Dermis lymphatic vessel endothelial cell (primary cell): ENCODE measurements around the gene MFSD12. TPM values are rescaled to one million over a fixed set of nuclear protein-coding genes. Genes with fewer than 3 reads are reported as not detected.

ENCODE experiments used
- total RNA-seq: library from RNA; depleted of rRNA; stranded (reverse); fragments of >200 nt; gene quantifications from 2 replicates; pipeline ENCODE4 v1.2.1, GENCODE V29; 2014

The MFSD12 gene
- total RNA-seq, result 46.9 and 60.1 TPM in 2 replicates

DNA sequence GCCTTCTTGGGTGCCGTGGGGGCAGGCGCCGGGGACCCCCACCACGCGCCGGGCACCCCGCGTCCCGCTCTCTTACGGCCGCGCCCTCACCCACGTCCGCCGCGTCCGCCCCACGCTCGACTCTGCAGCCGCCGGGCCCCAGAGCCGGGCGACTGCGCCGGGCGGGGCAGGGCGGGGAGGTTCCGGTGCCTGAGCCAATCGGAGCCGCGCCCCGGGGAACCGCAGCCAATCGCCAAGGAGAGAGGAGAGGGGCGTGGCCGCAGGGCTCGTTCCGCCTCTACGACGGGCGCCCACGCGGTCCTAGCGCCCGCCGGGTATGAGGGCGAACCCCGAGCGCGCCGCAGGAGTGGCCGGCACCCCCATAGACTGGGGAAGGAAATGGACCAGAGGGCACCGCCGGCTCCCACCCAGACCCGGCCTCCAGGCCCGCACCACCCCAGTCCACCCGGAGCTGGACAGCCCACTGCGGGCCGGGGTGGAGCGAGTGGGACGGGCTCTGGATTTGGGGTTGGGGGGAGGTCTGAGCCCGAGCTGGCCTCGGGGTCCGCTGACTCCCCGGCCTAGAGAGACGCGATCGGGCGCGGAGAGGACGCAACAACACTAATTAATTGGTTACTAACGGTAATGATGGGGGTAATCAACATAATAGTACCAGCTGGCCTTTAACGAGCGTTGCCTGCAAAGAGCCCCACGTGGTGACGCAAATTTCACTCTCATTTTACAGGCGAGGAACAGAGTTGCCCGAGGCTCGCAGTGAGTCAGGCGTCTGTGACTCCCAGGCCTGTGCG, at the start of gene MFSD12:
Gene MFSD12 (minus strand): TSS at position 126 of the 788 bp plus-strand sequence. CDS start 183 bp downstream, outside the sequence.

DNA sequence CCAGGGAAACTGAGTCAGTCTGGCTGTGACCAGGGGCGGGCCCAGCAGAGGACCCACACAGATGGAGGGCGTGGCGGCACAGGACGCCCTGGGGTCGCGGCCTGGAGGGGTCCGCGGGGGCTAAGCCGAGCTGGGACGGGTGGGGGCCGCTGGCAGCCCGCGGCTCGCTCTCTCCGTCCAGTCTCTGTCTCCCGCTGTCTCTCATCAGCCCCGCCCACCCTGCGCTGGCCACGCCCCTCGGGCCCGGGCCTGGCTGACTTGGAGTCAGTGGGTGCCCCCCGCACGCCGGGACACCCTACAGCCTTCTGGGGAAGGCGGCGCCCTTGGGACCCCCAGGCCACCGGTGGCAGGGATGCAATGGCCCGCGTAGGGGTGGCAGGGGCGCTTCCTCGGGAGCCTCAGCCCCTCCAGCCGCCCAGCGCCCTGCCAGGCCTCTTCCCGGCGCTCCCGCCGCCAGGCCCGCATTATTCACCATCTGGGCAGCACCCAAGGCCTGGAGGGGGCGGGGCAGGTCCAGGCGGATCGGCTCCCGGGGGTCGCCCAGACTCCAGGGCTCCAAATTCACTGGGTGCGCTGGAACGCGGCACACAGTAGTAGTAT, 49.4 kb upstream of the MFSD12 start, which contains the start of gene TBXA2R:
Gene TBXA2R (minus strand): TSS at position 186 of the 600 bp plus-strand sequence. CDS start 6,241 bp downstream, outside the sequence.

DNA sequence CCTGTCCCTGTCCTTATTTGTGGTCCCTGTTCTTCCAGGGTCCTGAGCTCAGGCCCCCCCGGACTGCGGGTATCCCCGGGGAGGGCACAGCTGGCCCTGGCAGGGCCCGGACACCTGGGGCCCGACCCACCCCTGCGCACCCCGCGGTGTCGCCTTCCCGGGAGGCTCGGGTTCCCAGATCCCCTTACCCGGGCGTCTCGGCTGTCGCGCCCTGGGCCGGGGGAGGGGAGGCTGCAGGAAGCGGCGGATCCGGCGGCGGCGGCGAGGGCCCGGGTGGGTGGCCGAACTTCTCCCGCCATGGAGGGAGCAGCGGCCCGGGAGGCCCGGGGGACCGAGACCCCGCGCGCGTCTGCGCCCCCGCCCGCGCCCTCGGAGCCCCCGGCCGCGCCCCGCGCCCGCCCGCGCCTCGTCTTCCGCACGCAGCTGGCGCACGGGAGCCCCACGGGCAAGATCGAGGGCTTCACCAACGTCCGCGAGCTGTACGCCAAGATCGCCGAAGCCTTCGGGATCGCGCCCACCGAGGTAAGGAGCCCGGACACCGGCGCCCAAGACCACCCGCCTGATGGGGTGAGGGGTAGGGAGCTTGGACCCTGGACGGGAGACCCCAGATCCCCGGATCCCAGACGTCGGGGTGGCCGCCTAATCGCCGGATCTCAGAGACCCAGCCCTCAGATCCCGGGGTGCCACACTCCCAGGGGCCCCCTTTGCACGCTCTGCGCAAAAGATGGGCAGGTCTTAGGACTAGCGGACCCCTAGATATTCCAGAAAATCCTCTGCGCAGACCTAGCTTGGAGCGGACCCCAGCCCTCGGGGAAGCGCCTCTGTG, 28.1 kb upstream of the MFSD12 start, which contains the start of gene GIPC3:
Gene GIPC3 (plus strand): TSS at position 178 of the 826 bp plus-strand sequence. CDS start 120 bp downstream, at position 298.

DNA sequence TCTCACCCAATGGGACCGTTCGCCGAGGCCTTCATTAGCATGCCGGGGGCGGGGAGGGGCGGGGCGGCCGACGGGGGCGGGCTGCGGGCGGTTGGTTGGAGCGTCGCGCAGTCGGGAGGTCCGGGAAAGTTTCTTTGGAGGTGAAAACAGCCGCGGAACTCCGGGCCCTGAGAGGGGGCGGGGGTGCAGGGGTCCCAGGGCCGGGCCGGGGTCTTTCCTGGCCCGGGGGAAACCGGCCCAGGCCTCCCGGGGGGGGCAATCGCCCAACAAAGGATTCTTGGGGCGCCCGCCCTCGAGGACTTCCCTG, 15.4 kb upstream of the MFSD12 start, which contains the start of gene HMG20B:
Gene HMG20B (plus strand): TSS at position 90 of the 307 bp plus-strand sequence. CDS start 366 bp downstream, outside the sequence.

DNA sequence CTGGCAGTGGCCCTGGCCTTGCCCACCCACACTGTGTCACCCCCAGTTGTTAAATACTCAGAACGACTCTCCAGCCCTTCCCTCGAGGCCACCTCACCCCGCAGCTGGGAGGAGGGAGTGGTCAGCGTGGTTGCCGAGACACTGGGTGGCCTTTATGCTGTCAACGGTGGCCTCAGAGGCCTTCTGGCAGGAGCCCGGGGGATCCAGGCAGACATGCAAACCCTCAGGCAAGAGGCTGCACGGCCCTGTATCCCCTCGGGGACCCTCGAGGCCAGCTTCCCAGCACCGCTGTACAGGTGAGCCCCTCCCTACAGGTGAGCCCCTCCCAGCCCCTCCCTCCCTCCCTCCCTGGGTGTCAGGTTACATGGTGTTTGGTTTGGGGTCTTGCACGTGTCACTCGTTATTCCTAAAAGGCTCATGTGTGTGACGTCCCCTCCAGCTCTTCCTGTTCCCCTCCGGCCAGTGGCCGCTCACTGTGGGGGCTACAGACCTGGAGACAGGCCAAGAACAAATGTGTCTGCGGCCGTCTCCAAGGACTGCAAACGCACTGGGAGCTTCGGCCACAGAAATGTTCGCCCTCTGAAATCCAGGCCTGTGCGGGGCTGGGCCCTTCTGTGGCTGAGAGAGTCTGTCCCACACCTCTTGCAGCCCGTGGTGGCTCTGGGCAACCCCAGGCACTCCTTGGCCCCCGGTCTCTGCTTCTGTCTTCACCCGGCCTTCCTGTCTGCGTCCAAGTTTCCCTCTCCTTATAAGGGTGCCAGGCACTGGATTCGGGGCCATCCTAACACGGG, 18.2 kb downstream of the MFSD12 start, which contains the start of gene TEKTIP1:
Gene TEKTIP1 (plus strand): TSS at position 210 of the 791 bp plus-strand sequence. CDS start 4 bp downstream, at position 214.

DNA sequence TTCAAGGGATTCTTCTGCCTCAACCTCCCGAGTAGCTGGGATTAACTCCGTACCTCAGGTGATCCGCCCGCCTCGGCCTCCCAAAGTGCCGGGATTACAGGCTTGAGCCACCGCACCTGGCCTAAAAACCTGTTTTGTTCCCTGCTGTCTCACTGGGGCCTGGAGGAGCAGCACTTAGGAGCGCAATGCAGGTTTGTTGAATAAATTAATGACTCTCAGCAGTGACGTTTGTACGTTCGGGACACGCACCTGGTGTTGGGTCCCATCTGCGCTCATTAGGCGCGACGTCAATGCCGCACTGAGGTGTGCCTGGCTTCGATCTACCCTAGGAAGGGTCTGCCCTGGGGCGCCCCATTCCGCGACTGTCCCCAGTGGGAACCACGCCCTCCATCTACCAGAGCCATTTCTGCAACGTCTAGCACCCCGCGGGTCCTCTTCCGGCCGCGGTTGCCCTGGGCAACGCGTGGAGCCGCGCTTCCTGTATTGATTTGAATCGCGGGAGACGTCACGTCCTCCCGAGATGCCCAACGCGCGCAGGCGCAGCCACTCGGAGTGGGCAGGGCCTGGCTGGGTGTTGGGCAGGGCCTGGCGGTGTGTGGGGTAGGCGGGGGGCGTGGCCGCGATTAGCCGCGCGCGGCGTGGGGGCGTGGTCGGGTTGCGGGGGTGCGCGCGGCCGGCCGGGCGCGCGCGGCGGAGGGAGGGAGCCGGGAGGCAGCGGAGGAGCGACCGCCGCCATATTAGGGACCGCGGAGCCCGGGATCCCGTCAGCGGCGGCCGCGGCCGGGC, 51.6 kb downstream of the MFSD12 start, which contains the start of gene FZR1:
Gene FZR1 (plus strand): TSS at position 714 of the 786 bp plus-strand sequence. CDS start 16,679 bp downstream, outside the sequence.

DNA sequence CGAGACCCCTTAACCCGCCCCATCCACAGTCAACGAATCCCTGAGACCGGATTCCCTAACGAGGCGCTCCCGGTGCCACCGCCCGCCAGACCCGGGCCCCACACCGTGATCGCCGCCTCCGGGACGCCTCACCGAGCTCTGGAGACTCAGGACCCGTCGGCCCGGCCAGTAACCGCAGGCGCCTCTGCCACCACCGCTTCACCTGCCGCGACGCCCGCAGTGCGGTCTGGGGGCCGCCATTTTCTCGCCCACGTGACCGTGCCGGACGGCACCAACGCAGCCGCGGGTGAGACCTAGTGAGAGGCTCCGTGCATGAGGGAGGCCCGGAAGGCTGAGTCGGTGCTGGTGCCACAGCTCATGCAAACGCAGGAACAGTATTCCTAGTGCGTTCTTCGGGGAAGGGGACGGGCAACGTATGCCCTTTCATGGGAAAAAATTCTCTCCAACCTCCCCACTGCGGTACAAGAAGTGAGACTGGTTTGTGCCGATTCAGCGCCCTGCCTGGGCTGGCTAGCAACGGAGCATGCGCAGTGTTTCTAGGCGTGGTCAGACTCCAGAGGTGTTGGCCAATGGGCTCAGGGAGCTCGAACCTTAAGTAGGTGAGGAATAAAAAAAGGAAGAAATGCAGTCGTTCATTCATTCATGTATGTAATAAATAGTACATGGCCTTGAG, 56.8 kb downstream of the MFSD12 start, which contains the start of gene DOHH:
Gene DOHH (minus strand): TSS at position 246 of the 673 bp plus-strand sequence. CDS start 3,860 bp downstream, outside the sequence.

Other genes with a start within 250 kb of the MFSD12 start
- 10.5 and 14.4 TPM in 2 replicates for gene NFIC, start 191.0 kb downstream of the MFSD12 start, total RNA-seq
- gene SMIM24, start 77.1 kb downstream of the MFSD12 start, total RNA-seq, result not detected in 2 replicates
- not detected in 2 replicates for gene SMIM44, start 74.1 kb downstream of the MFSD12 start, total RNA-seq
- gene DOHH, start 56.9 kb downstream of the MFSD12 start, total RNA-seq, result 6.6 and 9.5 TPM in 2 replicates
- 28.2 and 31.2 TPM in 2 replicates for gene FZR1, start 51.3 kb downstream of the MFSD12 start, total RNA-seq
- gene TEKTIP1, start 18.4 kb downstream of the MFSD12 start, total RNA-seq, result not detected in 2 replicates
- 65.3 and 66.2 TPM in 2 replicates for gene HMG20B, start 15.4 kb upstream of the MFSD12 start, total RNA-seq
- 1.1 and 1.2 TPM in 2 replicates for gene GIPC3, start 27.9 kb upstream of the MFSD12 start, total RNA-seq
- 1.8 and 2.6 TPM in 2 replicates for gene TBXA2R, start 49.3 kb upstream of the MFSD12 start, total RNA-seq
- gene CACTIN, start 69.2 kb upstream of the MFSD12 start, total RNA-seq, result 17.1 and 18.7 TPM in 2 replicates
- gene PIP5K1C, start 142.9 kb upstream of the MFSD12 start, total RNA-seq, result 36.4 and 36.6 TPM in 2 replicates
- gene TJP3, start 150.8 kb upstream of the MFSD12 start, total RNA-seq, result under 0.01 TPM in 2 replicates
- 15.6 and 19.4 TPM in 2 replicates for gene APBA3, start 204.1 kb upstream of the MFSD12 start, total RNA-seq
- gene MRPL54, start 205.1 kb upstream of the MFSD12 start, total RNA-seq, result 43.0 and 53.9 TPM in 2 replicates
- gene RAX2, start 214.6 kb upstream of the MFSD12 start, total RNA-seq, result not detected in 2 replicates
- 0.34 and 2.3 TPM in 2 replicates for gene MATK, start 228.8 kb upstream of the MFSD12 start, total RNA-seq